ENCODE measurements around the gene NOL4L.
"Not testable (repeated sequence)": the region's sequence is repeated elsewhere in the genome, so short reads cannot be mapped to it uniquely, and the experiment has no call there.

NOL4L gene

DNA sequence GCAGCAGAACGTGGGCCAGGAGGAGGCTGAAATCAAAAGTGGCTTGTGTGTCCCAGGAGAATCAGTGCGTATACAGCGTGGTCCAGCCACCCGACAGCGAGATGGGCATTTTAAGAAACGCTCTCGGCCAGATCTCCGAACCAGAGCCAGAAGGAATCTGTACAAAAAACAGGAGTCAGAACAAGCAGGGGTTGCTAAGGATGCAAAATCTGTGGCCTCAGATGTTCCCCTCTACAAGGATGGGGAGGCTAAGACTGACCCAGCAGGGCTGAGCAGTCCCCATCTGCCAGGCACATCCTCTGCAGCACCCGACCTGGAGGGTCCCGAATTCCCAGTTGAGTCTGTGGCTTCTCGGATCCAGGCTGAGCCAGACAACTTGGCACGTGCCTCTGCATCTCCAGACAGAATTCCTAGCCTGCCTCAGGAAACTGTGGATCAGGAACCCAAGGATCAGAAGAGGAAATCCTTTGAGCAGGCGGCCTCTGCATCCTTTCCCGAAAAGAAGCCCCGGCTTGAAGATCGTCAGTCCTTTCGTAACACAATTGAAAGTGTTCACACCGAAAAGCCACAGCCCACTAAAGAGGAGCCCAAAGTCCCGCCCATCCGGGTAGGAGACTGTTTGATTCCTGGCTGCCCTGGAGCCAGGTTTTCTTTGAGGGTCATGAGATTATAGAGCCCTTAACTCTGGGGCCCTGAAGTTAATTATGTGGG is 151.7 kb downstream of the NOL4L start:
- no peak for DNase-seq (ENCODE audit: low read depth, low spot score)

DNA sequence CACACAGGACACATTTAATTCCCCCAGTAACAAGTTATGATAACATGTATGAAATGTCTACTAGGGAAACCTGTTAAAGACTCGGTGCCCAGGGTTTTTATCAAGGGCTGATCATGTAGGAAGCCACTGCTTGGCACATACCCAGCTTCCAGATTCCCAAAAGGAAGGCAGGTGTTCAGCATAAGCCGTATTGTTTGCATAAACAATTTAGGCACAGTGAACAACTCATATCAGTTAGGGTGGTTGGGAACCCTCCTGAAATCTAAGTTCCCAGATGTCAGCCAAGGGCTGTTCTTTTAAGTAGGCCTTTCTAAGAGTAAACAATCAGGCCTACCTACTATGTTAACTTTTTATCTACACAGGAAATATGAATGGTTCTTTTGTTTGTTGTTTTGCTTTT is 152.9 kb downstream of the NOL4L start:
- DNase-seq (ENCODE audit: low read depth, low spot score) = no peak

DNA sequence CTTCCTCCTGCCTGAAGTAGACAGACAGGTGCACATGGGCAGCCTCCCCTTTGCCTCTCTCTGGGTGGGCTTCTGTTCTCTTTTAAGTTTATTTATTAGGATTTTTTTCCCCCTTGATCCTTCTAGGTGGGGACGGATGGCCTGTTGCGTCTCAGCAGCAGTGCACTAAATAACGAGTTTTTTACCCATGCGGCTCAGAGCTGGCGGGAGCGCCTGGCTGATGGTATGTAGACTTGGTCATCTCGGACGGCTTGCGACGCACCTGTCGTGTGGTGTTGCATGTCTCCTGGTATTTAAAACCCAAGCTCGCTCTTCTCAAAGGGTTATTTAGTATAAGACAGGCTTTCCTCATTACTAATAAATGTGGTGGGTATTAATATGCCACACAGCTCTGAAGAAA is 153.7 kb downstream of the NOL4L start:
- DNase-seq (ENCODE audit: low read depth, low spot score) = no peak

DNA sequence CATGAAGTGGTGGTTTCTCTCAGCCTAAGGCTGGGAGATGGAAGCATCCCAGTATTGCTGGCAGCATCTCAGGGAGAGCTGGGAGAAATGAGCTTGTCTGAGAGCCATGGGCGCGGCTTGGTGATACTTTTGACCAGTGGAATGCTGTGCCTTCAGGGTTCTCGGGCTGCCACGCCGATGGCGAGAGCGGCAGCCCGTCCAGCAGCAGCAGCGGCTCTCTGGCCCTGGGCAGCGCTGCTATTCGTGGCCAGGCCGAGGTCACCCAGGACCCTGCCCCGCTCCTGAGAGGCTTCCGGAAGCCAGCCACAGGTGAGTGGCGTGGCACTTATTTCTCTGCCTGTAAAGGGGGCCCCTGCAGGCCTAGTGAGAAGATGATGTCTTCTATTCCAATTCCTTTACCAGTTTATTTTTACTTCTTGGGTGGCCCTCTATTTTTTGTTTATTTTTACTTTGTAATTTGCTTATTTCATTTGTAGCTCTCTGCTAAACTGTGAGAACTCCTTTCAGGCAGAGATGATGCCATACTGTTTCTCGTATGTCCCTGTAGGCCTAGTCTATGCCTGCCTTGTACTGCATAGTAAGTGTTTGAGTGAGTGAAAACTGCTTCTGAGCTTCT is 155.3 kb downstream of the NOL4L start:
- no peak for DNase-seq (ENCODE audit: low read depth, low spot score)

DNA sequence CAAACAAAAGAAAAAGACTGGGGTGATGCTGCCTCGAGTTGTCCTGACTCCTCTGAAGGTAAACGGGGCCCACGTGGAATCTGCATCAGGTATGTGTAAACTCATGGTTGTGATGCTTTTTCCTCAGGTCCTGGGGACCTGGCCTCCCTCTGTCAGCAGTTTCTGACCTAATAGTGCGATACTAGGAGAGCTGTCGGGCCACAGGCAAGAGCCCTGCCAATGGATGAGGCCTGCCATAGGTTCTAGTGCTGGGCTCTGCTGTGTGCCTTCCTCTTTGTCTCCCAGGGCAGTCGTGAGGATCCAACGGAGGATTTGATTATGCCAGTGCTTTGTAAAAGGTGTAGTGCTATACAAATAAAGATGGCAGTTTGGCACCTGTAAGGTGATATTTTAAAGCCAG is 155.8 kb downstream of the NOL4L start:
- DNase-seq (ENCODE audit: low read depth, low spot score) = no peak

DNA sequence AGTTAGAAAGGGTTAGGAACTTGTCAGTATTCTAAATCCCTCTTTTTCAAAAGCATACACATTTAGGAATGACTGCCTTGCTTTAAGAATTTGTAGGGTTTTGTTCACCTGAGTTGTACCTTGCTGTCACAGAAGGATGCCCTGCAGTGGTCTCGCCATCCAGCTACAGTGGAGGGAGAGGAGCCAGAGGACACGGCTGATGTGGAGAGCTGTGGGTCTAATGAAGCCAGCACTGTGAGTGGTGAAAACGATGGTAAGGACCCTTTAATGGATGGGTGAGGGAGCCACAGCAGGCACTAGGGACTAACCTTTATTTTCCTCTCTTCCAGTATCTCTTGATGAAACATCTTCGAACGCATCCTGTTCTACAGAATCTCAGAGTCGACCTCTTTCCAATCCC is 157.1 kb downstream of the NOL4L start:
- DNase-seq (ENCODE audit: low read depth, low spot score) = no peak

DNA sequence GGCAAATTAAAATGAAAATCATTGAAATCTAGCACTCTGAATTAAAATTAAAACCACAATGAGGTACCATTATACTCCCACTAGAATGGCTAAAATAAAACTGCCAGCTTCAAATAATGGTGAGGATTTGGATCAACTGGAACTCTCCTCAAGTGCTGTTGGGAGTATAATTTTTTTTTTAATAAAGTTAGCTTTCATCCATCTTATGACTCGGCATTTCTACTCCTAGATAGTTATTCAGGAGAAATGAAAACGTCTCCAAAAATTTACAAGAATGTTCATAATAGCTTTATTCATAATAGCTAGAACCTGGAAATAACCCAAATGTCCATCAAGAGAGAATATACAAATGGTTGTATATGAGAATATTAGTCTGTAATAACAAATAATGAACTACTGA is 163.8 kb downstream of the NOL4L start:
- no peak for DNase-seq (ENCODE audit: low read depth, low spot score)

DNA sequence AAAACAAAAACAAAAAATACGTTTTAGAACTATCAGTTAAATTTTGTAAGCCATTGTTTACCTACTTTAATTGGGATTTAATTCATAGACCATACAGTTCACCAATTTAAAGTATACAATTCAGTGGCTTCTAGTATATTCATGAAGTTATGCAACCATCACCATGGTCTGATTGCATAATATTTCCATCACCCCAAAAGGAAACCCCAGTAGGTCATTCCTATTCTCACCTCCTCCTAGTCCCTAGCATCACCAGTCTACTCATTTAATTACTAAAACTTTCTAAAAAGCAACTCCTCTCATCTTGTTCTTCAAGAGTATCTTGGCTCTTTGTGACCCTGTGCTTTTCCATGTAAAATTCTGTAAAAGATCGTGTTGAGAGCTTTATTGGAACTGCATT is 166.8 kb downstream of the NOL4L start:
- DNase-seq (ENCODE audit: low read depth, low spot score) = no peak

DNA sequence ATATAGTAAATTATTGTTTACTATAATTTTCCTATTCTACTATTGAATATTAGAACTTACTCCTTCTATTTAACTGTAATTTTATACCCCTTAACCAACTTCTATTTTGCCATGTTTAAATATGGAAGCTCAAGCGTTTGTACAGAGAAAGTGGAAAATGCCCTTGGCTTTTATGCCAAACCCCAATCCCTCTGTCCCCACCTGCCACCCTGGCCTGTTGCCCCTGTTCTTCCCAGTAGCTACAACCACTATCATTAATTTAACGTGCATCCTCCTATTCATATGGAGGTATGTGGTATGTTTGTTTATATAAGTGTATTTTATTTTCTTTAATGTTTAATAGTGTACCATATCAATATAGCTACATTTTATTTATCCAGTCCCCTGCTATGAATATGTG is 168.9 kb downstream of the NOL4L start:
- no peak for DNase-seq (ENCODE audit: low read depth, low spot score)

DNA sequence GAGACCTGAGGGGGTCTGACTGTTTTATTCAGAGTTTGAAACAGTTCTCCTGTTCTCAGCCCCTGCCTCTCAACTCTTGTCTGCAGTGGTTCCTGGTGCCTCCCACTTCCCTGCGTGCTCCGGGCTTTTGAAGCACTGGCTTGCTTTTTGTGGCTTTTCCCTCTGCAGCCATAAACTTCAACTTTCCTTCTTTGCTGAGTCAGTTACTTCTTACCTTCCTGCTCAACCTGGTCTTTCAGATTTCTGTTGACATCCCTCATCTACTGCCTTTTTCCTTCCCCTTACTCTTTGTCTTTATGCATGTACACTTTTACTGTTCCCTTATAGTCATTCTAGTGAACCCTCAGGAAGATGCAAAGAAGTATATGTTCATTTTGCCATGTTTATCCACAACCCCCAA is 169.6 kb downstream of the NOL4L start:
- no peak for DNase-seq (ENCODE audit: low read depth, low spot score)

DNA sequence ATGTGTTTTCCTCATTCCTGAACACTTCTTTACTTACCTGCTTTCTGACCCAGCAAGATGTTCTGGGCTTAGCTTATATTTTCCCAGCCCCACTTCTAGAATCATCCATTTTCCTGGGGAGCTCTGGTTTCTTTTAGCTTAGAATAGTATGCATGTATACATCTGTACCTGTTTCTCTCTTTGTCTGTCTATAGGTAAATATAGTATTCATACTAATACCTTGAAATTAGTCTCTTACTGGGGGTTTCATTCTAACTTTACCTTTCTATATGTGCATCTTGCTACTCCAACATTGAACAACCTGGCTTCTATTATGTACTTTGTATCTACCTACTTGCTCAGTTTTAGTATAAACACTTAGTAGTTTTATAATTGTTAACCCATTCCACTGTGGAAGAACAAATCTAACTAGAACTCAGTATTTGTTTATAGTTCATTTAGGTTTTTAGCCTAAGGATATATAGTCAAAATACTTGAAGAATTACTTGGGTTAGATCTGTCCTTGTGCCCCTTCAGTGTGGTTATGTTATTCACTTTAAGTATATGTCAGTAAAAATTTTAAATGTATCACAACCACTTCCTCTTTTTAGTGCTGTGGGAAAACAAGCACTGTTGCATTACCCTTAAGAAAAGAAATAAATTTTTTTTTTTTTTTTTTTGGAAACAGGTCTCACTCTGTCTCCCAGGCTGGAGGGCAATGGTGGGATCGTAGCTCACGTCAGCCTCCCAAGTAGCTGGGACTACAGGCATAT is 173.0 kb downstream of the NOL4L start:
- no peak for DNase-seq (ENCODE audit: low read depth, low spot score)

DNA sequence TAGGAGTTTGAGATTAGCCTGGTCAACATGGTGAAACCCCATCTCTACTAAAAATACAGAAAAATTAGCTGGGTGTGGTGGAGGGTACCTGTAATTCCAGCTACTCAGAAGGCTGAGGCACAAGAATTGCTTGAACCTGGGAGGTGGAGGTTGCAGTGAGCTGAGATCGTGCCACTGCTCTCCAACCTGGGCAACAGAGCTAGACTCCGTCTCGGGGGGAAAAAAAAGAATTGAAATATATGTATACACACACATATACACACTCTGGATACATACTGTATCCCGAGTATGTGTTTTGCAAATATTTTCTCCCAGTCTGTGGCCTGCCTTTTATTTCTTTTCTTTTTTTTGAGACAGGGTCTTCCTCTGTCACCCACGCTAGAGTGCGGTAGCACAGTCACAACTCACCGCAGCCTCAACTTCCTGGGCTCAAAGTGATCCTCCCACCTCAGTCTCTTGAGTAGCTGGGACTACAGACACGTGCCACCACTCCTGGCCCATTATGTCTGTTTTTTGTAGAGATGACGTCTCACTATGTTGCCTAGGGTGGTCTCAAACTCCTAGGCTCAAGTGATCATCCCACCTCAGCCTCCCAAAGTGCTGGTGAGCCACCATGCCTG is 177.9 kb downstream of the NOL4L start:
- not testable (repeated sequence) for DNase-seq (ENCODE audit: low read depth, low spot score)

DNA sequence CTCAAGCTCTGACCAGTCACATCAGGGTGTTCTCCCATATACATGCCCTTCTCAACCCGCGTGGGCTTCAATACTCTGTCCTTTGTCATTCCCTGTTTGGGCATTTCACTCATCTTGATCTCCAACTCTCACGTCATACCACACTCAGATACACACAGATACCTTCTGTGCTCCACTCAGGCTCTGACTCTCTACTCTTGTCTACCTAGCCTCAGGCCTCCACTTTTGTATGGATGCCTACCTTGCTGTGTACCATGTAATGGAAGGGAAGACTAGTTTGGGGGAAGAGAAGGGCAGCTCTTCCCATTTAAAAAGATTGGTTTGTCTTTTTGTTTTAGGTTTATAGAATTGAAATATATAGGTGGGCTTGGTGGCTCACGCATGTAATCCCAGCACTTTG is 178.4 kb downstream of the NOL4L start:
- no peak for DNase-seq (ENCODE audit: low read depth, low spot score)

DNA sequence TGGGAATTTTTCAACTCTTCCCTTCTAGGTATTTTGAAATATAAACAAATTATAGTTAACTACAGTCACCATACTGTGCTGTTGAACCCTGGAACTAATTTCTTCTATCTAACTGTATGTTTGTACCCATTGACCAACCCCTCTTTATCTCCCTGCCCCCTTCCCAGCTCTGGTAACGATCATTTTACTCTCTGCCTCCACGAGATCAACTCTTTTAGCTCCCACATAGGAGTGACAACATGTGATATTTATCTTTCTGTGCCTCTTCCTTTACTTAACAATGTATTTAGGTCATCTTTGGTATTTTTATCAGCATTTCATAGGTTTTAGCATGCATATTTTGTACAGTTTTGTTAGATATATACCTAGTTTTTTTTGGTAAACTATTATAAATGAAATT is 181.1 kb downstream of the NOL4L start:
- DNase-seq (ENCODE audit: low read depth, low spot score) = no peak

DNA sequence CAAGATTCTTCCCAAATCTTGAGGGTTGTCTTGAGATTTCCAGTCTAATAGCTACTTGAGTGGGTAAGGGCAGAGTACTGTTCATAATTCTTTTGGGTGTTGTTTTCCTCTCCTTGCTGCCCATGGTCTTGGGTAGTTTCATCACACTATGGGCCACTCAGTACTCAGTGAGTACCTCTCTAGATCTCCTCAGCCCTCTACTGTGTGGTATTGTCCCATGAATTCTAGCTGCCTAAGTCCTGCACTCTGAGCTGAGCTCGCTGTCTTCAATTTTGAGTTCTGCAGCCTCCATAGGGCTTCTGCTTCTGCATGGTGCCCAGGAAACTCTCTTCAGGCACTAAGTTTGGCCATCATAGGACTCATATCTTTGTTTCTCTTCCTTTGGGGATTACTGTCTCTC is 184.7 kb downstream of the NOL4L start:
- DNase-seq (ENCODE audit: low read depth, low spot score) = no peak

DNA sequence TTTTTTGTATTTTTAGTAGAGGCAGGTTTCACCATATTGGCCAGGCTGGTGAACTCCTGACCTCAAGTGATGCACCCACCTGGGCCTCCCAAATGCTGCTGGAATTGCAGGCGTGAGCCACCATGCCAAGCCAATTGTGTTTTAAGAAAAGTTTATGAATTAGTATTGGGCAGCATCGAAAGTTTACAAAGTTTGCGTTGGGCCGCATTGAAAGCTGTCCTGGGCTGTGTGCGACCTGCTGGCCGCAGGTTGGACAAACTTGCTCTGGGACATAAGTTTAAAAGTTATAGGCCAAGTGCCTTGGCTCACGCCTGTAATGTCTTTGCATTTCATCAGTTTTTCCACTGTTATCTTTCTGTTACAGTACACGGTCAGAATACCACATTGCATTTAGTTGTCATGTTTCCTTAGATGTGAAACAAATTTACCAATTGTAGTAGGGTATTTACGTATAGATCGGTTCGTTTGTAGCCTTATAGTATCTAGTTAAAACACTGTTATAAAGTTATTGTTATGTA is 187.5 kb downstream of the NOL4L start:
- no peak for DNase-seq (ENCODE audit: low read depth, low spot score)

DNA sequence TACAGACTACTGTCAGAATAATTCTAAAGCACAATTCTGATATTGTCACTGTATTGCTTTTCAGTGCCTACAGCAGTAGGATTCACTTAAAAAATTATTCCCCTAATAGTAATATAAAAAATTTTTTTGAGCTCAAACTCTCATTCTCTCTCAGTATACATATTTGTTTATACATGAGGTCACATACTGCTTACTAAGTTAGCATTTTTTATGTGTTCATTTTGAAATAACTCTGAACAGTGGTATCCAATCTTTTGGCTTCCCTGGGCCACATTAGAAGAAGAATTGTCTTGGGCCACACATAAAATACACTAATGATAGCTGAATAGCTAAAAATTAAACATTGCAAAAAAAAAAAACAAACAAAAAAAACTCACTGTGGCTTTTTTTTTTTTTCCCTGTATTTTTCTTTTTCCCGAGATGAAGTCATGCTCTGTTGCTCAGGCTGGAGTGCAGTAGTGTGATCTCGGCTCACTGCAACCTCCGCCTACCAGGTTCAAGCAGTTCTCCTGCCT is 188.4 kb downstream of the NOL4L start:
- DNase-seq (ENCODE audit: low read depth, low spot score) = no peak

DNA sequence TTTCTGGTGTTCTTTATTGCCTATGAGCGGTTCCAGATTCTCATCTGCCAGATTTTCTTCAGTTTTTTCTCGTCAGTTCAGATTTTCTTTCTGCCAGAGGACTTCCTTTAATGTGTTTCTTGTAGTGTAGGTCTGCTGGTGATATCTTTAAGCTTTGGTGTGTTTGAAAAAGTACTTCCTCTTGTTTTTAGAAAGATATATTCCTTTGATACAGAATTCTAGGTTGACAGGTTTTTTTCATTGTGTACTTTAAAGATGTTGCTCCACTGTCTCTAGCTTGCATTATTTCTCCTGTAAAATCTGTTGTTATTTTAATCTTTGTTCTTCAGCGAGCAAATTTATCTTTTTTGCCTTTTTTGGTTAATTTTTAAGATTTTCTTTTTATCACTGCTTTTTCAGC is 190.1 kb downstream of the NOL4L start:
- no peak for DNase-seq (ENCODE audit: low read depth, low spot score)
